GM20000 (cell line): Measurements from ENCODE around the gene TRIM10.
A peak's percentile ranks its signal among the peaks of the same experiment; 100 is the strongest.

ENCODE experiments used
- DNase-seq: peaks from one replicate; pipeline ENCODE4 v3.0.0; 2012; ENCODE audit warnings: low spot score
- TF ChIP-seq, protein P1 (sequence below): IDR thresholded peaks from 2 replicates; pipeline ENCODE4 v1.5.1; 2012; ENCODE audit warnings: mild to moderate bottlenecking, control low read depth; ENCODE audit errors: extremely low read depth, missing control alignments

TRIM10 gene

DNA sequence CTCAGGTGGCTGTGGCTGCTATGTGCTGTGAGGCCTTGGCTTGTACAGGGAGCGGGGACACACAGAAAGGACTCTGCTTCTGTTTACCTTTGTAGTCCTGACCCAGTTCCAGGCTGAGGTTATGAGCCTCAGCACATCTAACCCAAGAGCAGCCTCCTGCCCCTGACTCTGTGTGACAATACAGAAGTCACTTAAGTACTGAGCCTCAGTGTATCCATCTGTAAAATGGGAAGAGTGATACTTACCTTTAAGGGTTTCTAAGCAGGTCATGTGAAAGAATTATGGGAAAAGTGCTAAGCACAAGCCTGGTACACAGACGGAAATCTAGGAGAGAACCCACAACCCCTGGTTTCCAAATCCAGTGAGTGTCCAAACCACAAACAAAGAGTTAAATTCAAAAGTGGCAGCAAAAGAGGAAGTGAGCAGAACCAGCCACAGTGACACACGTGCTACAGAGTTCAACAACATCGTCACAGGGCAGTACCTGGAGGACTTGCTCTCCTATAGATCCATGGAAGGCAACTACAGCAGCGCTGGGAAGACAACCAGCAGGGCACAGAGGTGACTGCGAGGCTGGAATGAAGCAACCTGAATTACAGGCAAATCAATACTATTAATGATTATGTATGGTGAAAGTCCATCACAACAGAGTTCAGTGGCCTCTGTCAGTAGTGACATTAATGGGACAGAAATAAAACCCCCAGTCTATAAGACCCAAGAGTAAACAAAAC is 39.7 kb upstream of the TRIM10 start:
- TF ChIP-seq, protein P1, sequence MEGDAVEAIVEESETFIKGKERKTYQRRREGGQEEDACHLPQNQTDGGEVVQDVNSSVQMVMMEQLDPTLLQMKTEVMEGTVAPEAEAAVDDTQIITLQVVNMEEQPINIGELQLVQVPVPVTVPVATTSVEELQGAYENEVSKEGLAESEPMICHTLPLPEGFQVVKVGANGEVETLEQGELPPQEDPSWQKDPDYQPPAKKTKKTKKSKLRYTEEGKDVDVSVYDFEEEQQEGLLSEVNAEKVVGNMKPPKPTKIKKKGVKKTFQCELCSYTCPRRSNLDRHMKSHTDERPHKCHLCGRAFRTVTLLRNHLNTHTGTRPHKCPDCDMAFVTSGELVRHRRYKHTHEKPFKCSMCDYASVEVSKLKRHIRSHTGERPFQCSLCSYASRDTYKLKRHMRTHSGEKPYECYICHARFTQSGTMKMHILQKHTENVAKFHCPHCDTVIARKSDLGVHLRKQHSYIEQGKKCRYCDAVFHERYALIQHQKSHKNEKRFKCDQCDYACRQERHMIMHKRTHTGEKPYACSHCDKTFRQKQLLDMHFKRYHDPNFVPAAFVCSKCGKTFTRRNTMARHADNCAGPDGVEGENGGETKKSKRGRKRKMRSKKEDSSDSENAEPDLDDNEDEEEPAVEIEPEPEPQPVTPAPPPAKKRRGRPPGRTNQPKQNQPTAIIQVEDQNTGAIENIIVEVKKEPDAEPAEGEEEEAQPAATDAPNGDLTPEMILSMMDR, result no peak

DNA sequence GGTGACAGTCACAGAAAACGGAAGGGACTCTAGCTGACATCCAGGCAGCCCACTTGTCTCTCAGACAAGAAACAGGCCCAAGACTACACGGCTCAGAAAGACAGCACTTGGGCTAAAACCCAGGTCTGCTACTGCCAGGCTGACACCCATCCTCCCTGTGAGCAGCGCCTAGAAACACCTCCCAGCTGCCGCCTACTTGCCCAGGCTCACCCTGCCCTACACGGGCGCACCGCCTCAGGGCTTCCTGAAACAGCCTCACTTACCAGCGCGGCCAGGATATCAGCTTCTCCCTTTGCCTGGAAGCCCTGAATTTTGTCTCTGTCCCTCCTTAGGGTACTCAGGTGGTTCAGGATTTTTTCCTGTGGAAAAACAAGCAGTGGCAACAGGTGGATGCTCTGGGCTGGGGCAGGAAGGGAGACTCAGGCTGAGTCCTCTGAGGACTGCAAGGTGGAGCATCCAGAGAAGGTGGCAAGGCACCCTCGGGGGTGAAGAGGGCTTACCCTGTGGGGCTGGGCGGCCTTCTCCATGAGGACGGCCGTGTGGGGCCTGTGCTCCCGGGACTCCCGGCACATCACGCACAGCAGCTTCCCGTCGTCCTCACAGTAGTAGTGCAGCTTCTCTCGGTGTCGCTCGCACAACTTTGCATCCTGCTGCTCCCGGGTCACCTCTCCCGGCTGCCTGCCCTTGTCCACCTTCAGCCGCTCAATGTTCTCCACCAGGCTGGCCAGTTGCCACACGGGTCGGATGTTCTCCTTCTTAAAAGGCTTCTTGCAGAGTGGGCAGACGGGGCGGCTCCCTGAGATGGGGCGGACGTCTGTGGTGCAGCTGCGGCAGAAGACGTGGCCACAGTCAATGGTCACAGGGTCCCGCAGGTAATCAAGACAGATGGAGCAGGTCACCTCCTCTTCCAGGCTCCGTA is 37.4 kb upstream of the TRIM10 start:
- TF ChIP-seq, protein P1, result no peak
- DNase-seq, result no peak

More for the DNA sequence above, 39.7 kb upstream of the TRIM10 start:
- peak; percentile 74 for DNase-seq

DNA sequence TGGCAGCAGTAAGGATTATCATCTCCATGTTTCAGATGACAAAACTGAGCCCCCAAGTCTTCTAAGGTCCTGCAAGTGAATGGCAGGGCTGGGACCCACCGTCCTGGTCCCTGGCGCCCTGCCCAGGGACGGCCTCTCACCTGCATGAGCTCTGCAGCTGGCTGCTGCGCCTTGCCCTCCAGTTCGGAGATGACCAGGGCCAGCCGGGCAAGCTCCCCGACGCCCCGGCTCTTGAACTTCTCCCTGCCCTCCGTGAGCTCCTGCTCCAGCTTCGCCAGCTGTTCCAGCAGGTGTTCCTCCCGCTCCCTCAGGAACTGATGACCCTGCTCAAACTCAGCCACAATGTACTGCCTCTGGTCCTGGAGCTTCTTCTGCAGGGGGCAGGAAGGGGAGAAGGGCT is 35.4 kb upstream of the TRIM10 start:
- DNase-seq, result no peak
- TF ChIP-seq, protein P1, result no peak

DNA sequence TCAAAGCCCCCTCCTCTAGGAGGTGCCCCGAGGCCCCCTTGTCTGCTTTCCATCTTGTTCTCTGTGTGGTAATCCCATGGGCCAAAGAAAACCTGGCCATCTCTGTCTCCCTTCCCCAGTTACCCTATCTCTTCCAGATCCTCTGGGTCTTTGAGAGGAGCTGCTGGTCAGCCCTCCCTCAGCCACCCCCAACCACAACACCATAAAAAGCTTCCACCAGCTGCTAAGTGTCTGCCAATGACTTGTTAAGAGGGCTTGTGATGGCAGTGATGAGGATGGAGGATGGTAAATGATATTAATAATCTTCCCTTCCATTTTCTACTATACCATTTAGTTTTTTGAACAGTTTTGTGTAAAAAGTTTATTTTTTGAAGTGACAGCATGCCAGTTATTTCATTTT is 34.9 kb upstream of the TRIM10 start:
- TF ChIP-seq, protein P1, result no peak
- no peak for DNase-seq

DNA sequence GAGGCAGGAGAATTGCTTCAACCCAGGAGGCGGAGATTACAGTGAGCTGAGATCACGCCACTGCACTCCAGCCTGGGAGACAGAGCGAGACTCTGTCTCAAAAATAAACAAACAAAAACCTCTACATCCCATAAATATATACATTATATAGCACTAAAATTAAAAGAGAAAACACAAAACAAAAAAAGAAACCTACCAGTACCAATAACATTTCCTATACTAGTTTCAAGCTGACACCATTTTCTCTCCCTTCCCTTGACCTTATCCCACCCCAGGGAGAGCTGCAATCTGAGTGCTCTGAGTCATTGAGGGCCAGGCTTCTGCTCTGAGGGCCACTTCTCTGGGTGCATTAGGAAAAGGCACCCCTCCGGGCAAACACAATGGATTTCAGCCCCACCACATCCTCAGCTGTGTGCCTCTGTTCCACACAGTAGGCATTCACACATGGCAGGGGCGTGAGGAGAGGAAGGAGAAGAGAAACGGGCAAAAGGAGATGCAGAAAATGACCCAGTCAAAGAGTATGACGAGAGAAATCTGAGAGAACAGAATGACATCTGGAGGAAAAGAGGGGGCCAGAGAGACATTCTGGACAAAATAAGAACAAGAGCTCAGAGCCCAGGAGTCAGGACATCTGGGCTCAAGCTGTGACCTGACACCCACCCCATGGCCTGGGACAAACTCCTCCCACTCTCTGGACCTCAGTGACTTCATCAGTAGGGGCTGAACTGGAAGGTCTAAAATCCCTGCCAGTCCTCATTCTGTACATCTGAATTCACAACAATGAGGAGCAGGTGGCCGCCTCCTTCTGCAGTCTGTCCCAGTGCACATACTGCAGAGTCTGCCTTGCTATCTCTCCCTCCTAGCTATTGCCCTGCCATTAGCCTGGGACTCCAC is 34.0 kb upstream of the TRIM10 start:
- TF ChIP-seq, protein P1, result no peak
- no peak for DNase-seq

DNA sequence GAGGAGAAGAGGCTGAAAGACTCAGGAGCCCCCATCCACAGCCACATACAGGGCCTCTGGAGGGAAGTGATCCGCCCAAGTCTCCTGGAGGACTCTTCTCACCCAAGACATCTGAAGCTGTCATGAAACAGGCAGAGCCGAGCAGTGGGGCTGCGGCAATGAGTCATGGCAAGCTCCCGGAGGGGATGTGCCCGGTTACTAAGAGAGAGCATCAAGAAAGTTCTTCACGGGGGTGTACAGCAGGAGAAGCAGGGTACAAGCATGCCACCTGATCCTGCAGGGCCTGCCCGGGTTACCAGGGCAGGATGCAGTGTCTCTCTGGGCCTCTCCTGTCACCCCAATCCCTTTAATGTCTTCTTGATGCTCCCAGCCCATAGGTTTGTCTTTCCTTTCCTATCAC is 31.1 kb upstream of the TRIM10 start:
- TF ChIP-seq, protein P1, result no peak
- no peak for DNase-seq

DNA sequence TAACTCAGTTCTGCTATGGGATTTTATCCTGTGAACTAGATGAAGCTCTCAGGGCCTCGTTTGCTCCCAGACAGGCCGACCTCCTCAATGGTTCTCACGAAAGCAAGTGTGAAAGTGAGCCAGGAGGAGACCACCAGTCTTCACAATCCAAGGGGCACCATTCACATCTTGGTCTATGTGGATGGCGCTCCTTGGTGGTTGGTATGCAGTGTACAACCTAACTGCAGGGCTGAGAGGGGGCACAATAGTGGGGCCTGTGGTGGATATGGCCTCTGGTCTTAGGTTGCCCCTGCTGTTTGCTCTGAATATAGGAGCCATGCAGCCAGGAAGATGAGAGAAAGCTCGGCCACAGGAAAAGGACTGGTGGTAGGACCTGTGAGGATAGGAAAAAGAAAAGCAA is 27.5 kb upstream of the TRIM10 start:
- DNase-seq, result no peak
- TF ChIP-seq, protein P1, result no peak
